ENCODE measurements around the gene NR1D2.
"Not testable (repeated sequence)": the region's sequence is repeated elsewhere in the genome, so short reads cannot be mapped to it uniquely, and the experiment has no call there.

- TF ChIP-seq CTCF (conservative IDR thresholded peaks at IDR 0.05; ENCODE audit: low read length); EZH2phosphoT487 (IDR thresholded peaks at IDR 0.05; ENCODE audit: borderline replicate concordance, low read depth, low read length): not testable (repeated sequence)
Measured at GRCh38 chr3:23912335-23912734, 32.8 kb upstream of the NR1D2 start.

Measured in OCI-LY7 (cell line).